Prostate gland (tissue), 2 donors: ENCODE data around the gene NAMPT.

ENCODE experiments used
- CTCF ChIP-seq, 4 experiments: fragments of 200-600 bp in 2 of 4; fragments of 450-650 bp in 2 of 4; sonication (generic) in 2 of 4; IDR thresholded peaks; 1 replicate in 3 of 4; 2 replicates in 1 of 4; pipeline ENCODE4 v1.5.1; 2016 to 2019; ENCODE audit warnings: antibody characterized with exemption in 4 of 4, mild to moderate bottlenecking in 2 of 4, moderate library complexity in 2 of 4
- POLR2A ChIP-seq: fragments of 450-650 bp; IDR thresholded peaks from one replicate; pipeline ENCODE4 v1.6.1; 2016; ENCODE audit warnings: antibody characterized with exemption, mild to moderate bottlenecking

GRCh38 chr7:106216923-106217542, 67.8 kb downstream of the NAMPT start:
- TF ChIP-seq POLR2A (no peak), CTCF (IDR thresholded peaks at IDR 0.05) (no peak)
